Measurements from ENCODE around the gene SIL1.
"Not testable (repeated sequence)": the region's sequence is repeated elsewhere in the genome, so short reads cannot be mapped to it uniquely, and the experiment has no call there.

GRCh38 chr5:139192906-139193305 lies 5.3 kb downstream of the SIL1 start:
- not testable (repeated sequence) for TF ChIP-seq CTCF (IDR thresholded peaks at IDR 0.05; ENCODE audit: low read length); EZH2 (IDR thresholded peaks at IDR 0.05; ENCODE audit: borderline replicate concordance, low read length)

All from OCI-LY1 (cell line).